DOHH2 (cell line): Measurements from ENCODE around the gene ENOX1.

Source experiments
- EZH2phosphoT487 ChIP-seq: fragments of 200-600 bp; sonication (generic); IDR thresholded peaks from 2 replicates; pipeline ENCODE4 v1.6.1; 2017; ENCODE audit warnings: borderline replicate concordance, mild to moderate bottlenecking, antibody characterized with exemption, low read length, moderate library complexity, mixed read lengths
- TF ChIP-seq, protein P1 (sequence below): fragments of 200-600 bp; sonication (generic); IDR thresholded peaks from one replicate; pipeline ENCODE4 v1.5.1; 2014; ENCODE audit warnings: antibody characterized with exemption, mild to moderate bottlenecking, low read depth, low read length; ENCODE audit not compliant: poor library complexity, severe bottlenecking

DNA sequence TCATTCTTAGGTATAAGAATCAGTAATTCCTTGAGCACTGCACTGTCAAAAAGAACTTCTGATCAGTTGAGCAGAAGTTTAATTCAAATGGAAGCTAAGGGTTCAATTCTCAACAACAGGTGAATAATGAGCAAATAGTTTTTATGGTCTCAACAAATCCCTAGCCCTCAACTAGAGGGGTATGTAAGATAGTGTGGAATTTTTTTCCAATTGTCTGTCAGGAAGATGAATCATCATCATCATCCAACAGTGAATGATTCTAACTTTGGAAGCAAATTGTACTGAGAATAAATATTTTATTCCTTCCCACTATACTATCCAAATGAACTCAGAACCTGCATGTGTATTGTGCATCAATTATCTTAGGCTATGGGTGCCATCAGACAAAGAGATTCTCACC lies 372.7 kb downstream of the ENOX1 start:
- TF ChIP-seq, protein P1, sequence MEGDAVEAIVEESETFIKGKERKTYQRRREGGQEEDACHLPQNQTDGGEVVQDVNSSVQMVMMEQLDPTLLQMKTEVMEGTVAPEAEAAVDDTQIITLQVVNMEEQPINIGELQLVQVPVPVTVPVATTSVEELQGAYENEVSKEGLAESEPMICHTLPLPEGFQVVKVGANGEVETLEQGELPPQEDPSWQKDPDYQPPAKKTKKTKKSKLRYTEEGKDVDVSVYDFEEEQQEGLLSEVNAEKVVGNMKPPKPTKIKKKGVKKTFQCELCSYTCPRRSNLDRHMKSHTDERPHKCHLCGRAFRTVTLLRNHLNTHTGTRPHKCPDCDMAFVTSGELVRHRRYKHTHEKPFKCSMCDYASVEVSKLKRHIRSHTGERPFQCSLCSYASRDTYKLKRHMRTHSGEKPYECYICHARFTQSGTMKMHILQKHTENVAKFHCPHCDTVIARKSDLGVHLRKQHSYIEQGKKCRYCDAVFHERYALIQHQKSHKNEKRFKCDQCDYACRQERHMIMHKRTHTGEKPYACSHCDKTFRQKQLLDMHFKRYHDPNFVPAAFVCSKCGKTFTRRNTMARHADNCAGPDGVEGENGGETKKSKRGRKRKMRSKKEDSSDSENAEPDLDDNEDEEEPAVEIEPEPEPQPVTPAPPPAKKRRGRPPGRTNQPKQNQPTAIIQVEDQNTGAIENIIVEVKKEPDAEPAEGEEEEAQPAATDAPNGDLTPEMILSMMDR: no peak
- TF ChIP-seq EZH2phosphoT487: no peak
